ENCODE data around the gene GXYLT2.
A peak's percentile ranks its signal among the peaks of the same experiment; 100 is the strongest.

Gene GXYLT2

DNA sequence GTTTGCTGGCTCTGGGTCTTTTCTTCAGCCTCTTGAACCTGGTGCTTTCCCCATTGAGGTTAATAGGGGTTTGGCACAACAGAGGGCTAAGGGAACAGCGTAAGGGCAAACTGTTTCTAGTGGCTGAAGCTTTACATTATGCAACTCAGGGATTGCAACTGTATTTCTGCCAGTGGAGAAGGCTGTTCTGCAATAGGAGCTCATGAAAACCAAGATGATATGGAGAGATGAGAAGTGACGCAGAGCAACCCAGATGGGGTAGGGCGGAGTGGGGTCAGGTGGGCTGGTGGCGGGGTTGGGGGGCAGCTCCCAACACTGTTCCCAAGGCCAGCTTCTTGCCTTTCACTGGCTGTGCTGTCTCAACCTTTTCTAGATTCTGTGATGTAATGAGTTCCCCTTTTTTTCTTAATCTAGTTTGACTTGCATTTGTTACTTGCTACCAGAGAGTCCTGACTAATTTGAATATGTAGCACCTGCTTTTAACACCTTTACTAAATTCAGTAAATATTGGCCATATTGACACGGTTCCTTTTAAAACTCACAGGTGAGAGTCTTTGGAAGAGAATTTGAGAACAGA is 7.2 kb downstream of the GXYLT2 start:
- Histone ChIP-seq H3K4me3 (ENCODE audit: insufficient read length, low read depth) (no peak overlapping the region), H3K4me1 (ENCODE audit: insufficient read depth, insufficient read length) (peaks cover 1% of the 10 kb centered on the region), H3K36me3 (ENCODE audit: insufficient read depth, insufficient read length, low read length) (peaks cover 18% of the 10 kb centered on the region), H3K27me3 (ENCODE audit: insufficient read depth, insufficient read length) (peaks cover 36% of the 10 kb centered on the region), H3K9ac (ENCODE audit: insufficient read length, low read depth) (no peak overlapping the region), H3K9me3 (ENCODE audit: insufficient read depth, low read length) (no peaks in the 10 kb centered on the region)
- no peak for DNase-seq (ENCODE audit: low read depth, low spot score)
- TF ChIP-seq ZNF274 (IDR thresholded peaks at IDR 0.05; ENCODE audit: low read depth, low read length) = no peak
- no peak for TF ChIP-seq YY1 (IDR thresholded peaks at IDR 0.05; ENCODE audit: insufficient read depth, insufficient read length)
- no peak for TF ChIP-seq SUZ12 (IDR thresholded peaks at IDR 0.05; ENCODE audit: extremely low read depth, insufficient read depth, insufficient read length)

DNA sequence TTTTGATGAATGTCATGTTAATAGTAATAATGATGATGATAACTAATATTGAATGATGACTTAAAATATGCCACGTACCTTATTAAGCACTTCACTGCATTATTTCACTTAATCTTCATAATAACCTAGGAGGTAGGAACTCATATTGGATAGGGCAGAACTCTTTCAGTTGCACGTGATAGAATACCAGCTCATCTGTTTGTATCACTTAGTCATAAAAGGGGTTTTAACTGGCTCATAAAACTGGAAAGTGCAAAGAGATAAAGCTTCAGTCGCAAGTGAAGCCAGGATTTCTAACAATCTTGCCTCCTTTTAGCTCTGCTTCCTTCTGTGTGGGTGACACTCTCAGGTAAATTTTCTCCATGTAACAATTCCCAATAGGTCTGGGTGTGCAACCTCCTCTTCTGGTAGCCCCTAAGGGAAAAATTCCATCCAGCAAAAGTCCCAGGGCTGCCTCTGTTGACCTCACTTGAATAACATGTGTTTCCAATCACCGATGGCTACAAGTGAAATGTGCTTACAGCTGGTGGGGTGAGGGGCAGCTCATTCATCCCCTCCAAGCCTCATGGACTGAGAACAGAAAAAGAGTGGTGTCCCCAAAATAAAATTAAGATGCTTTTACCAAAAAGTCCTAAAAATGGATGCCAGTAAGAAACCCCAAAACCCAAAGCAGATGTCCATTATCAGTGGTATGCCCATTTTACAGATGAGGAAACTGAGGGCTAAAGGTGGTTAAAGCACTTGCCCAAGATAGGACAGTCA is 9.3 kb downstream of the GXYLT2 start:
- H3K36me3 ChIP-seq (ENCODE audit: insufficient read depth, insufficient read length, low read length) = peaks cover 18% of the 10 kb centered on the region
- H3K4me1 ChIP-seq (ENCODE audit: insufficient read depth, insufficient read length) = no peaks in the 10 kb centered on the region
- peaks cover 15% of the 10 kb centered on the region for H3K27me3 ChIP-seq (ENCODE audit: insufficient read depth, insufficient read length)
- TF ChIP-seq ZNF274 (IDR thresholded peaks at IDR 0.05; ENCODE audit: low read depth, low read length) (no peak), YY1 (IDR thresholded peaks at IDR 0.05; ENCODE audit: insufficient read depth, insufficient read length) (no peak), SUZ12 (IDR thresholded peaks at IDR 0.05; ENCODE audit: extremely low read depth, insufficient read depth, insufficient read length) (no peak)
- H3K4me3 ChIP-seq (ENCODE audit: insufficient read length, low read depth) = no peak overlapping the region
- no peaks in the 10 kb centered on the region for H3K9me3 ChIP-seq (ENCODE audit: insufficient read depth, low read length)
- DNase-seq (ENCODE audit: low read depth, low spot score) = no peak
- H3K9ac ChIP-seq (ENCODE audit: insufficient read length, low read depth) = peak overlapping the region; percentile 11

DNA sequence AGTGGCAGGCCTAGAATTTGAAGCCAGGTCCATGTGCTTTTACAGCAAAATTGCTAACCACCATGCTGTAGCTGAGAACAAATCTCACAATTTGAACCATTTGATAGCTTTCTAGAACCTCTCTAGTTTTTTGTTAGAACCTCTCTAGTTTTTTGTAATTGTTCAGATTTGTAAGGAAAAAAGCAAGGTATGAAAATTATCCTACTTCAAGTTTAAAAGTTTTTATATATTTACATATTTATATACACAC is 9.8 kb downstream of the GXYLT2 start:
- TF ChIP-seq YY1 (IDR thresholded peaks at IDR 0.05; ENCODE audit: insufficient read depth, insufficient read length) (no peak), ZNF274 (IDR thresholded peaks at IDR 0.05; ENCODE audit: low read depth, low read length) (no peak), SUZ12 (IDR thresholded peaks at IDR 0.05; ENCODE audit: extremely low read depth, insufficient read depth, insufficient read length) (no peak)
- no peak overlapping the region for H3K9ac ChIP-seq (ENCODE audit: insufficient read length, low read depth)
- peaks cover 10% of the 10 kb centered on the region for H3K27me3 ChIP-seq (ENCODE audit: insufficient read depth, insufficient read length)
- no peak overlapping the region for H3K4me3 ChIP-seq (ENCODE audit: insufficient read length, low read depth)
- H3K36me3 ChIP-seq (ENCODE audit: insufficient read depth, insufficient read length, low read length) = peaks cover 14% of the 10 kb centered on the region
- no peaks in the 10 kb centered on the region for H3K9me3 ChIP-seq (ENCODE audit: insufficient read depth, low read length)
- no peak for DNase-seq (ENCODE audit: low read depth, low spot score)
- H3K4me1 ChIP-seq (ENCODE audit: insufficient read depth, insufficient read length) = no peaks in the 10 kb centered on the region

DNA sequence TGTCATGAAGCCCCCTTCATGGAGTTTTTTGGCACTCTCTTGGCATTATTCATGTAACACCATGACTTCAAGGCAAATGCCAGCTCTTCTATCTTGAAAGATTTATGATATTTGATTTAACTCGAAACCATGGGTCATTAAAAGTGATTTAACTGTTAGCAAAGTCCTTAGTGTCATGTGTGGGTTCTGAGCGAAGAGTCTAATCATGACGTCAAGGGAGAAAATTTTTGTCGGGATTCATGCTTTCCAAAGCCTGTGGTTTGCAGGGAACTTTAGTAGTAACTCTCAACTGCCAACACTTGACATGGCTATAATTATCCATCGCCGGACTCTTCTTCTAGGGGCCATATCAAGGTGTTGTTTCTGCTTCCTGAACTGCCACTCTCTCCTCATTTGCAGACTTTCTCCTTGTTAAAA is 11.5 kb downstream of the GXYLT2 start:
- Histone ChIP-seq H3K36me3 (ENCODE audit: insufficient read depth, insufficient read length, low read length) (peaks cover 9% of the 10 kb centered on the region), H3K4me1 (ENCODE audit: insufficient read depth, insufficient read length) (no peaks in the 10 kb centered on the region), H3K27me3 (ENCODE audit: insufficient read depth, insufficient read length) (peaks cover 3% of the 10 kb centered on the region), H3K9ac (ENCODE audit: insufficient read length, low read depth) (no peak overlapping the region), H3K4me3 (ENCODE audit: insufficient read length, low read depth) (no peak overlapping the region), H3K9me3 (ENCODE audit: insufficient read depth, low read length) (no peaks in the 10 kb centered on the region)
- no peak for DNase-seq (ENCODE audit: low read depth, low spot score)
- TF ChIP-seq YY1 (IDR thresholded peaks at IDR 0.05; ENCODE audit: insufficient read depth, insufficient read length) (no peak), SUZ12 (IDR thresholded peaks at IDR 0.05; ENCODE audit: extremely low read depth, insufficient read depth, insufficient read length) (no peak)

DNA sequence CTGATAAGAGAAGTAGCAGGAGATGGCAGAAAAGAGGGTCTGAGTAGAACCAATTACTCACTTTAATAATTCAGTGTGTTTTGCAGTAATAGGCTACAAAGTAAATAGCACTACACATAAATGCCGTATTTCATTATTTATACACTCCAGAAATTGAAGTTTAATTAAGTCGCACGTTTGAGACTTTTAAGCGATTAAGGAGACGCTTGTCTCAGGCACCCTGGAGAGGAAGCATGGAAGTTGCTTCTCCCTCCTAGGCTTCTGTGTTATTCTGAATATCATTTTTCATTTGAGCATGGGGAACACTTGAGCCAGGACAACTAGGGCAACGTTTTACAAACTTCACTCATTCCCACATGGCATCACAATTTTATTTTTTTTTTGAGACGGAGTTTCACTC is 12.2 kb downstream of the GXYLT2 start:
- no peaks in the 10 kb centered on the region for H3K4me1 ChIP-seq (ENCODE audit: insufficient read depth, insufficient read length)
- no peaks in the 10 kb centered on the region for H3K27me3 ChIP-seq (ENCODE audit: insufficient read depth, insufficient read length)
- no peaks in the 10 kb centered on the region for H3K9me3 ChIP-seq (ENCODE audit: insufficient read depth, low read length)
- H3K4me3 ChIP-seq (ENCODE audit: insufficient read length, low read depth) = no peak overlapping the region
- no peak for DNase-seq (ENCODE audit: low read depth, low spot score)
- H3K36me3 ChIP-seq (ENCODE audit: insufficient read depth, insufficient read length, low read length) = peaks cover 4% of the 10 kb centered on the region
- H3K9ac ChIP-seq (ENCODE audit: insufficient read length, low read depth) = no peak overlapping the region
- TF ChIP-seq YY1 (IDR thresholded peaks at IDR 0.05; ENCODE audit: insufficient read depth, insufficient read length) = no peak
- TF ChIP-seq ZNF274 (IDR thresholded peaks at IDR 0.05; ENCODE audit: low read depth, low read length) = no peak
- no peak for TF ChIP-seq SUZ12 (IDR thresholded peaks at IDR 0.05; ENCODE audit: extremely low read depth, insufficient read depth, insufficient read length)

DNA sequence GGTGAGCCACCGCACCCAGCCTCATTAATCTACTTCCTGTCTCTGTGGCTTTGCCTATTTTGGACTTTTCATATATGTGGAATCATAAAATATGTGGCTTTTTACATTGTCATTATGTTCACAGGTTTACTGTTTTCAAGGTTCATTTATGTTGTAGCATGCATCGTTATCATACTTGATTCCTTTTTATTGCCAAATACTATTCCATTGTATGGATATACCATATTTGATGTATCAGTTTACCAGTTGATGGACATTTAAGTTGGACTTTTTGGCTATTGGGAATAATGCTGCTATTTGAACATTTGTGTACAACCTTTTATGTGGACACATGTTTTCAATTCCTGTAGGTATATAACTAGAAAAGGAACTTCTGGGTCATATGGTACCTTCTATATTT is 14.0 kb downstream of the GXYLT2 start:
- Histone ChIP-seq H3K4me1 (ENCODE audit: insufficient read depth, insufficient read length) (peaks cover 2% of the 10 kb centered on the region), H3K27me3 (ENCODE audit: insufficient read depth, insufficient read length) (no peaks in the 10 kb centered on the region), H3K36me3 (ENCODE audit: insufficient read depth, insufficient read length, low read length) (peaks cover 4% of the 10 kb centered on the region), H3K4me3 (ENCODE audit: insufficient read length, low read depth) (no peak overlapping the region), H3K9ac (ENCODE audit: insufficient read length, low read depth) (no peak overlapping the region), H3K9me3 (ENCODE audit: insufficient read depth, low read length) (no peaks in the 10 kb centered on the region)
- no peak for TF ChIP-seq YY1 (IDR thresholded peaks at IDR 0.05; ENCODE audit: insufficient read depth, insufficient read length)
- TF ChIP-seq ZNF274 (IDR thresholded peaks at IDR 0.05; ENCODE audit: low read depth, low read length) = no peak
- TF ChIP-seq SUZ12 (IDR thresholded peaks at IDR 0.05; ENCODE audit: extremely low read depth, insufficient read depth, insufficient read length) = no peak
- no peak for DNase-seq (ENCODE audit: low read depth, low spot score)

DNA sequence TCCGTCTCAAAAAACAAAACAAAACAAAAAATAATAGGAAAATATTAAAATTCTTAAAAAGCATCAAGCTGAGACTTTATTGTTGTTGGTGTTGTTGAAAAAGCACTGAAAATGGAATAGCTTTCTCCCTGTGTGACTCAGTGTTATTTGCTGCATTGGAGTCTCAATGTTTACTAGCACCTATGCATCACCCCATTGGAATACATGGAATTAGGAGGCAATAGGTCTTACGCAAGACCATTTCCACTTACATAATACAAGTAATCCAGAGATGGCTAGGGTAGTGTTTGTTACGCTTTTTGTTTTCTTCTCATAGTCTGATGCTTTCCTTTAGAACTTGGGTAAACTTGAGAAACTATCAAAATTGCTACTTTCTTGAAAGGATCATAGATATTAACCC is 15.2 kb downstream of the GXYLT2 start:
- H3K9ac ChIP-seq (ENCODE audit: insufficient read length, low read depth) = no peak overlapping the region
- H3K9me3 ChIP-seq (ENCODE audit: insufficient read depth, low read length) = no peaks in the 10 kb centered on the region
- DNase-seq (ENCODE audit: low read depth, low spot score) = no peak
- no peak overlapping the region for H3K4me3 ChIP-seq (ENCODE audit: insufficient read length, low read depth)
- peaks cover 11% of the 10 kb centered on the region for H3K36me3 ChIP-seq (ENCODE audit: insufficient read depth, insufficient read length, low read length)
- TF ChIP-seq YY1 (IDR thresholded peaks at IDR 0.05; ENCODE audit: insufficient read depth, insufficient read length) = no peak
- no peak for TF ChIP-seq SUZ12 (IDR thresholded peaks at IDR 0.05; ENCODE audit: extremely low read depth, insufficient read depth, insufficient read length)
- no peak for TF ChIP-seq ZNF274 (IDR thresholded peaks at IDR 0.05; ENCODE audit: low read depth, low read length)
- H3K4me1 ChIP-seq (ENCODE audit: insufficient read depth, insufficient read length) = peaks cover 2% of the 10 kb centered on the region
- H3K27me3 ChIP-seq (ENCODE audit: insufficient read depth, insufficient read length) = no peaks in the 10 kb centered on the region
